Esophagus muscularis mucosa (tissue), 4 donors: ENCODE measurements around the gene SETD5. TPM values are rescaled to one million over a fixed set of nuclear protein-coding genes. Genes with fewer than 3 reads are reported as not detected.

ENCODE experiments used
- DNase-seq: peaks from one replicate; pipeline ENCODE4 v3.0.0-alpha.2; 2017; ENCODE audit errors: extremely low spot score
- H3K27ac ChIP-seq, 4 donors: fragments of 200-600 bp; sonication (generic); replicated peaks in 1 of 4; 1 replicate in 3 of 4; 2 replicates in 1 of 4; pipeline ENCODE4 v1.5.1; 2016 to 2019; ENCODE audit warnings: mild to moderate bottlenecking in 1 of 4
- H3K27me3 ChIP-seq, 4 donors: fragments of 200-600 bp; sonication (generic); one replicate each; pipeline versions ENCODE4 v1.5.1 to v1.6.0; 2016 to 2019
- H3K36me3 ChIP-seq, 4 donors: fragments of 200-600 bp; sonication (generic); one replicate each; pipeline ENCODE4 v1.5.1; 2016 to 2019
- H3K4me1 ChIP-seq, 4 donors: fragments of 200-600 bp; sonication (generic); one replicate each; pipeline ENCODE4 v1.5.1; 2016 to 2019
- H3K4me3 ChIP-seq, 4 donors: fragments of 200-600 bp; sonication (generic); 1 replicate in 2 of 4; 2 replicates in 2 of 4; pipeline ENCODE4 v1.5.1; 2016 to 2019; ENCODE audit warnings: mild to moderate bottlenecking in 4 of 4, moderate library complexity in 1 of 4
- H3K9me3 ChIP-seq, 4 donors: fragments of 200-600 bp; sonication (generic); 1 replicate in 3 of 4; 2 replicates in 1 of 4; pipeline ENCODE4 v1.5.1; 2016 to 2019
- EP300 ChIP-seq: sonication (generic); formaldehyde crosslinking; IDR thresholded peaks from one replicate; pipeline ENCODE4 v1.6.1; 2017; ENCODE audit warnings: antibody characterized with exemption
- POLR2A ChIP-seq: fragments of 450-650 bp; IDR thresholded peaks from one replicate; pipeline ENCODE4 v1.6.1; 2017; ENCODE audit warnings: antibody characterized with exemption, moderate library complexity, mild to moderate bottlenecking, low read depth
- POLR2AphosphoS5 ChIP-seq, 2 donors: sonication (generic); formaldehyde crosslinking; IDR thresholded peaks; one replicate each; pipeline ENCODE4 v1.6.1; 2017; ENCODE audit warnings: antibody characterized with exemption in 2 of 2
- WGBS: methylation state at CpG from one replicate; pipeline ENCODE4 v1.1.5; 2018; 5-methylcytosine and 5-hydroxymethylcytosine counted together
- intact Hi-C: fragments of 100-400 bp; cut with DNase I; formaldehyde crosslinking; loops from one replicate; pipeline ENCODE4 v1.15.1; 2023
- total RNA-seq, 4 donors: library from RNA; depleted of rRNA; stranded (reverse); fragments of >200 nt; gene quantifications; one replicate each; pipeline versions ENCODE4 v1.1.0 to v1.2.1, GENCODE V29; 2016
- TF ChIP-seq, protein P1 (sequence below), 3 experiments: fragments of 200-600 bp in 2 of 3; fragments of 450-650 bp in 1 of 3; sonication (generic) in 2 of 3; IDR thresholded peaks; one replicate each; pipeline ENCODE4 v1.5.1; 2017 to 2019; ENCODE audit warnings: antibody characterized with exemption in 3 of 3, mild to moderate bottlenecking in 2 of 3, moderate library complexity in 1 of 3

The SETD5 gene
- total RNA-seq, 4 donors from 2014 or later, result 54.8 to 84.3 (median 78.1) TPM

DNA sequence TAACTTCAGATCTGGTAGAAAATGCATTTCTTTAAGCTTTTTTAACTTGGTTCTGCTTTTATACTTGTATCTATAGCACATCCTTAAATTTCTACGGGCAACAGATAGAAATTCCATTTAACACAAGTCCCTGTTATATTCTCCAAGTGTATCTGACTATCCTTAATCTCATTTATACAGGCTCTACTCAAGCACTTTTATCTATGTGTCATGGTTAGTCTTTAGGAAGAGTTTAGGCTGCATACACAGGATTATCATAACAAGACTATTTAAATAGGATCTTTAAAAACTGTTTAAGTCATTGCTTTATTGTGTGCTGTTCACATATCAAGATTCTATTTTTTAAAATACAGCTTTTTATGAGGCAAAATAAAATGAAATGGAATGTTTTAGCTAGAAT lies 52.7 kb downstream of the SETD5 start:
- intact Hi-C loops, result no loop called here
- H3K4me3 ChIP-seq, result no peak overlapping the region
- no peak for DNase-seq
- TF ChIP-seq, protein P1, sequence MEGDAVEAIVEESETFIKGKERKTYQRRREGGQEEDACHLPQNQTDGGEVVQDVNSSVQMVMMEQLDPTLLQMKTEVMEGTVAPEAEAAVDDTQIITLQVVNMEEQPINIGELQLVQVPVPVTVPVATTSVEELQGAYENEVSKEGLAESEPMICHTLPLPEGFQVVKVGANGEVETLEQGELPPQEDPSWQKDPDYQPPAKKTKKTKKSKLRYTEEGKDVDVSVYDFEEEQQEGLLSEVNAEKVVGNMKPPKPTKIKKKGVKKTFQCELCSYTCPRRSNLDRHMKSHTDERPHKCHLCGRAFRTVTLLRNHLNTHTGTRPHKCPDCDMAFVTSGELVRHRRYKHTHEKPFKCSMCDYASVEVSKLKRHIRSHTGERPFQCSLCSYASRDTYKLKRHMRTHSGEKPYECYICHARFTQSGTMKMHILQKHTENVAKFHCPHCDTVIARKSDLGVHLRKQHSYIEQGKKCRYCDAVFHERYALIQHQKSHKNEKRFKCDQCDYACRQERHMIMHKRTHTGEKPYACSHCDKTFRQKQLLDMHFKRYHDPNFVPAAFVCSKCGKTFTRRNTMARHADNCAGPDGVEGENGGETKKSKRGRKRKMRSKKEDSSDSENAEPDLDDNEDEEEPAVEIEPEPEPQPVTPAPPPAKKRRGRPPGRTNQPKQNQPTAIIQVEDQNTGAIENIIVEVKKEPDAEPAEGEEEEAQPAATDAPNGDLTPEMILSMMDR (IDR thresholded peaks at IDR 0.05), result no peak
- no peak for TF ChIP-seq EP300
- TF ChIP-seq POLR2AphosphoS5 (IDR thresholded peaks at IDR 0.05), result no peak
- TF ChIP-seq POLR2A, result no peak
- no peaks in the 10 kb centered on the region for H3K9me3 ChIP-seq
- peaks cover 0 to 5% (median 0%) of the 10 kb centered on the region in 4 donors for H3K4me1 ChIP-seq
- no peak overlapping the region for H3K27ac ChIP-seq
- 97% methylated on average over 1 of the region's 1 CpG for WGBS
- H3K27me3 ChIP-seq, result no peaks in the 10 kb centered on the region
- H3K36me3 ChIP-seq, result peaks cover 69 to 96% (median 88%) of the 10 kb centered on the region in 4 donors

DNA sequence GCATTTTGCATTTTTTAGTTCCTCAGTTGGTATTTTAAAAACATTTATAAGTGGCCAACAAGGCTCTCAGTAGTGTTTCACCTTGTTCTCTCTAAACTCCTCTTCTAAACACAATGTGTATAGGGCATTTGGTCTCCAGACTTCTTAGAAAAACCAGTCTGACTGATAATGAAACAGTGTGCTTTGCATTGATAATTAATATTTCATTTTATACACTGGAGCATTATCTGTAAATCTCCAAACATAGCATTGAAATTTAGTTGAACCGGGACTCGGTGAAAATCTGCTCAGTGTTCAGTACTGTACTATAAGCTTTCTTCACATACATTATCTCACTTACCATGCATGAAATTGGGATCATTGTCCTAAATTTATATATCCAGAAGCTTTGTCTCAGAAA lies 53.6 kb downstream of the SETD5 start:
- 90% methylated on average over 2 of the region's 2 CpGs for WGBS
- TF ChIP-seq, protein P1 (IDR thresholded peaks at IDR 0.05), result no peak
- no peak for TF ChIP-seq POLR2A
- intact Hi-C loops, result no loop called here
- Histone ChIP-seq H3K27me3 (no peaks in the 10 kb centered on the region), H3K4me1 (peaks cover 0 to 5% (median 0%) of the 10 kb centered on the region in 4 donors), H3K4me3 (no peak overlapping the region), H3K27ac (no peak overlapping the region), H3K36me3 (peaks cover 67 to 96% (median 88%) of the 10 kb centered on the region in 4 donors), H3K9me3 (no peaks in the 10 kb centered on the region)
- DNase-seq, result no peak

DNA sequence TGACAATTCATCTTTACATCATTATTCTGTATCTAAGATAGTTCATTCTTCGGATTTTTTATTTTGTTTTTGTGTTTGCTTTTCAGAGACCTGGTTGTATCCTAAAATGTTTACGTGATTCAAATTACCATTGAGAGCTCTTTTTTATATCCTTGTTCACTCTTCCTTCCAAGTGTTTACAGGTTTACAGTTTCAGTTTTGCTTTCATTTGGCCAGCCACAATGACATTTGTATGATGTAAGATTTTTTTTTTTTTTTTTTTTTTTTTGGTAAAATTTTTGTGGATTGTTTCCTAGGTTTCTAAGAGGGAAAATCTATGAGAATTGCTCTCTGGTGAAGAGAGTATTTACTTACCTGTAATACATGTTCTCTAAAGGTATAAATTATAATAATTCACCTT lies 55.0 kb downstream of the SETD5 start:
- Histone ChIP-seq H3K4me3 (no peak overlapping the region), H3K4me1 (peaks cover 0 to 5% (median 0%) of the 10 kb centered on the region in 4 donors), H3K27me3 (no peaks in the 10 kb centered on the region), H3K36me3 (peaks cover 65 to 97% (median 88%) of the 10 kb centered on the region in 4 donors), H3K27ac (peak overlapping the region in 1 of 4 donors; percentile 16), H3K9me3 (no peaks in the 10 kb centered on the region)
- intact Hi-C loops, result no loop called here
- 72% methylated on average over 2 of the region's 2 CpGs for WGBS
- no peak for DNase-seq
- TF ChIP-seq, protein P1 (IDR thresholded peaks at IDR 0.05), result no peak
- no peak for TF ChIP-seq EP300
- TF ChIP-seq POLR2A, result no peak
- TF ChIP-seq POLR2AphosphoS5 (IDR thresholded peaks at IDR 0.05), result no peak

DNA sequence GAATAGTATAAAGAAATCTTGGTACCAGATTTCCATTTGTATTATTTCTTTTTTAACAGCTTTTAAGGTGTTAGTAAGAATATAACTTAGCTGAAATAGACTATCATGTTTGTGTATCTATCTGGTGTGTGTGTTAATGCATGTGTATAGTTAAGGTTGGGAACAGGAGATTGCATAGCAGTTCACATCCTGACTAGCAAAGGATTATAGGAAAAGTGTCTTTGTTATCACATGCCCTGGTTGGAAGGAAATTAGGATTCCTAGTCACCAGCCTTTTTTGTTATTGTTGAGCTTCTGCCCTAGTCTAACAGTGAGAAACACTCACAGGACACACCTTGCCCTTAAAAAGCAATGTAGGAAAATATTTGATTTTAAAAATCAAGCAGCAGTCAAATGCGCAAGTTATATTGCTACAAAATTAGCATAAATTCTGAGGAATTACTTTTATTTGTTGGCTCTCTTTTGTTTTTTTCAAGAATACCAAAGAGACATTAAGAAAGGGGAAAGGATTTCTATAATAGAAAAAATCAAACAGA lies 58.2 kb downstream of the SETD5 start:
- Histone ChIP-seq H3K4me3 (no peak overlapping the region), H3K27ac (no peak overlapping the region), H3K36me3 (peaks cover 53 to 93% (median 83%) of the 10 kb centered on the region in 4 donors), H3K27me3 (no peaks in the 10 kb centered on the region), H3K4me1 (peaks cover 0 to 5% (median 0%) of the 10 kb centered on the region in 4 donors), H3K9me3 (no peaks in the 10 kb centered on the region)
- no peak for DNase-seq
- TF ChIP-seq POLR2AphosphoS5 (IDR thresholded peaks at IDR 0.05), result no peak
- no peak for TF ChIP-seq EP300
- no peak for TF ChIP-seq POLR2A
- TF ChIP-seq, protein P1 (IDR thresholded peaks at IDR 0.05), result no peak
- intact Hi-C loops, result no loop called here
- WGBS, result 98% methylated on average over 1 of the region's 1 CpG

DNA sequence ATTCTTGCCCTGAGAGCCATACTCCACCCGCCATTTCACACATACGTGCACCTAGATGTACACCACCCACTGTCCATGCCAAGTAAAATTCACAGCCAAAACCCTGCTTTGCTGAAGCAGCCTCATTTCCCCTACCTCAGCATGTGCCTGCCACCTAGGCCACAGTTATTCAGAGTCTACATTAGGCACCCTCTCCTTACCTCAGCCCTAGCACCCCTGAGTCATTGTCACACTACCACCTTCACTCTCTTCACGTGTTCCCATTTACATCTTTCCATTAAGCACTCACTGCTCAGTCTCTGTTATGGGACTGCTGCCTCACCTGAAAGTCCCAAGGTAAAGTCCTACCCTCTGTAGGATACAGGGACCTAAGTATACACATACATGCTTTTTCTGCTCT lies 70.0 kb downstream of the SETD5 start:
- TF ChIP-seq, protein P1 (IDR thresholded peaks at IDR 0.05), result no peak
- no peak for TF ChIP-seq POLR2A
- no peak for TF ChIP-seq POLR2AphosphoS5 (IDR thresholded peaks at IDR 0.05)
- WGBS, result 90% methylated on average over 3 of the region's 3 CpGs
- no peak for DNase-seq
- Histone ChIP-seq H3K27ac (no peak overlapping the region), H3K36me3 (peaks cover 74 to 100% (median 99%) of the 10 kb centered on the region in 4 donors), H3K4me3 (no peak overlapping the region), H3K4me1 (no peaks in the 10 kb centered on the region), H3K27me3 (no peaks in the 10 kb centered on the region), H3K9me3 (no peaks in the 10 kb centered on the region)
- intact Hi-C loops, result no loop called here
